A673 (cell line): ENCODE measurements around the gene TP53TG3B.
"Not testable (repeated sequence)": the region's sequence is repeated elsewhere in the genome, so short reads cannot be mapped to it uniquely, and the experiment has no call there.

ENCODE experiments used
- CTCF ChIP-seq: fragments of 300-800, 200-600 bp; sonication (generic); conservative IDR thresholded peaks from 2 replicates; pipeline ENCODE4 v1.5.1; 2017; ENCODE audit warnings: low read depth, mild to moderate bottlenecking, antibody characterized with exemption, low read length, moderate library complexity, mixed read lengths
- EZH2 ChIP-seq: fragments of 200-600 bp; sonication (generic); IDR thresholded peaks from 2 replicates; pipeline ENCODE4 v1.6.1; 2017; ENCODE audit warnings: borderline replicate concordance, low read depth, mild to moderate bottlenecking, mixed read lengths, antibody characterized with exemption, low read length; ENCODE audit not compliant: poor library complexity, severe bottlenecking

GRCh38 chr16:33336226-33337012 is 24.2 kb upstream of the TP53TG3B start:
- not testable (repeated sequence) for TF ChIP-seq CTCF, EZH2
